DMS153 treated with DMSO at 0.1 percent for 48 hours (cell line): Measurements from ENCODE around the gene PAGE3.

Experiments
- DNase-seq: peaks from one replicate; lab custom pipeline; 2025; ENCODE audit not compliant: unreplicated experiment; lab: John Stamatoyannopoulos, UW

The PAGE3 gene, protein sequence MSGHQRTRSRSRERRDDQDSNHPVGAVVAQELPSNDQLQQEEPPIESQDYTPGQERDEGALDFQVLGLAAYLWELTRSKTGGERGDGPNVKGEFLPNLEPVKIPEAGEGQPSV

DNA sequence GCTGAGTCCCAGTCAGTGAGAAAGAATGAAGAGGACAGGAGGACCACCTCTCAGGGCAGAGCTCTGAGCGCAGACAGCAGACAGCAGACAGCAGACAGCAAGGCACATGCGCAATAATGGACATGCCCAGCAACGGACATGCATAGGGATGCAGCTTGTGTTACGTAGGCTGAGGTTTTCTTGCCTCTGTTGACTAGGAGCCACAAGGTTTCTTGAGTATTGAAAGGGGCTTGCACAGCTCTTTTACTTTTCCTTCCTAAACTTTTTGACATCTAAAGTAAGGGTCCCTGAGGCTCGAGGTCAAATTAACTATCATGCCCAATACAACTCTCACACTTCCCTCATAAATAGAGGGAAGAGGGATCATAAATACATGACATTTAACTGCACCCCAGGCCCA, at the start of gene PAGE3:
PAGE3 (minus strand) TSS at position 101 of the 400 bp plus-strand sequence. CDS start 1,013 bp downstream, outside the sequence.
- DNase-seq: no peak

DNA sequence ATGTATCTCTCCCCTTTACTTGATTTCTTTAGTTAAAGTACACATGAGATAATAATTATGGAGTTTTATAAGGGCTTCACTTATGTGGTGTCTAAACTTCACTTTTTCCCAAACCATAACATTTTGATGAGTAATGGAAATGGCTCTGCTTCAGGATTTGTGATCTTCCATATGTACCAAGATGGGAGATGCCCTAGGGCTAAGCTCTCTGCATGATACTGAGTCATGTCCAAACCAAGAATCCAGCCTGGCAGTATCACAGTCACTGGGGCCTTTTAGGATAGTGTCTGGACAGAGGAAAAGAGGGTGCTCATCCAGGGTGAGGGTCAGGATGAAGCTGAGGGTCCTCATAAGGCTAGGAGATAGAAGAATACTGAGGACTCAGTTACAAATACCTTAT, 47.9 kb upstream of the PAGE3 start:
- no peak for DNase-seq

DNA sequence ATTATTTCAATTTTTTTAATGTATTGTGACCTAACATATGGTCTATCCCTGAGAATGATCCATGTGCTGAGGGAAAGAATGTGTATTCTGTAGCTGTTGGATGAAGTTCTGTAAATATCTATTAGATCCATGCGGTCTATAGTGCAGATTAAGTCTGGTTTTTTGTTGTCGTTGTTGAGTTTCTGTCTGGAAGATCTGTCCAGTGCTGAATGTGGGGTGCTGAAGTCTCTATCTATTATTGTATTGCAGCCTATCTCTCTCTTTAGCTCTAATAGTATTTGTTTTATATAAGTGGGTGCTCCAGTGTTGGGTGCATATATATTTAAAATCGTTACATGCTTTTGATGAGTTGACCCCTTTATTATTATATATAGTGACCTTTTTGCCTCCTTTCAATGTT, 26.2 kb upstream of the PAGE3 start:
- DNase-seq: no peak

DNA sequence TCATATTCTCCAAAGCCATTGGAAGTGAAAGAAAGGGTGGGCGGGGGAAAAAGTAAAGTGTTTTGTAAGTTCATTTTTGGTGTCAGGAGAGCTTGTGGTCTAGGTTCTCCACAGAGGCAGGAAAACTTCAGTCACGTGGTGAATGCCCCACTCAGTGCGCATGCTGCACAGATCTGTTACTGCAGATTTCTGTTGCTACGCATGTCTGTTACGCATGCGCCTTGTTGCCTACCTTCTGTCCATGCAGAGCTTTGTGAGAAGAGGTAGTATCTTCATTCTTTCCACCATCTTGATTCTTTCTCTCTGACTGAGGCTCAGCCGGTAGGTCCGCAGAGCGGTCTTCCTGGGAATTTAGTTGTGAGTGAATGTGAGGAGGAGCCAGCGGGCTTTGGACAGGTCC, 15.1 kb upstream of the PAGE3 start:
- no peak for DNase-seq

DNA sequence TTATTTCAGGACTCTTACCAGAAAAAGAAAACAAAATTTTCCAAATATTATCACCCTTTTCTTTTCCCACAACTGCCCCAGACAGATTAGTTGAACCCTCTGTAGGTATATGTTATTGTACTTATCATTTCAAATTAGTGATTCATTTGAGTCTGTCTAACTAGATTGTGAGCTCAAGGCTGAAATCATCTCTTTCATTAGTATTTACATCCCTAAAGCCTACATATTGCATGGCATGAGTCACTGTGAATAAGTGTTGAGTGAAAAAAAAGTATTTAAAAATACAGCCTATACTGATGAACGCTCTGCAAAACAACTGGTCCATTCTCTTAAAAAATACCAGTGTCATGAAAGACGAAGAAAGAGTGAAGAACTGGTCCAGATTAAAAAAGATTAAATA, 3.9 kb downstream of the PAGE3 start:
- DNase-seq: no peak

DNA sequence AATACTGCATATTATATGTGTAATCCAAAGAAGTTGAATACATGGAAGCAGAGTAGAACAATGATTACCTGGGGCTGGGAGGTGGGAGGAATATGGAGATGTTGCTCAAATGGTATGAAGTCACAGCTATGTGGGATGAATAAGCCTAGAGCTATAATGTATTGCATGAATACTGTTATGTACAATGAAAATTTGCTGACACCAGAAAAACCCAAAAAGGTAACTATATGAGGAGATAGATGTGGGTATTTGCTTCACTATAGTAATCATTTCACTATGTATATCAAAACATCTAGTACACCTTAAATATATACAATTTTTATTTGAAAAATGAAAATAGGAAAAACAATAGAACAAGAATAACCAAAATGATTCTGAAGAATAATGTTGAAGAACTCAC, 11.2 kb downstream of the PAGE3 start:
- DNase-seq: no peak

DNA sequence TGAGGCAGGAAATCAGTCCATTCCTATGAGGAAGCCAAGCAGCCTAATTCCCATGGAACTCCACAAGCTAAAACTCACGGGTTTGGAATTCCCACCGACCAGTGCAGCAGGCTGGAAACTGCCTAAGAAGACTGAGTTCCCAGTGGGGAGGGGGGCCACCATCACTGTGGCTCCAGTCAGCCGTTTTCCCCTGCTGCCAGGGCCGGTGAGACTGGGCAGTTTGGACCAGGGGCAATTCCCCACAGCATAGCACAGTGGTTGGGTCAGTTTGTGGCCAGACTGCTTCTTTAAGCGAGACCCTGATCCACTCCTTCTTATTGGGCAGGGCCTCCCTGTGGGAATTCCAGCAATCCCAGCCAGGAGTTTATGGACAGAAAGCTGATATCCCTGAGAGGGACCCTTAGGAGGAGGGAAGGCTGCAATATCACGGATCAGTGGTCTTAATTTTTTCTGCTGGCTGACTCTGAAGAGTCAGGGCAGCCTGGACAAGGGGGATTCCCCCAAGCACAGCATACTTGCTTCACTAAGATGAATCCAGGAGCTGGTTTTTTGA, 23.9 kb downstream of the PAGE3 start:
- DNase-seq: no peak

DNA sequence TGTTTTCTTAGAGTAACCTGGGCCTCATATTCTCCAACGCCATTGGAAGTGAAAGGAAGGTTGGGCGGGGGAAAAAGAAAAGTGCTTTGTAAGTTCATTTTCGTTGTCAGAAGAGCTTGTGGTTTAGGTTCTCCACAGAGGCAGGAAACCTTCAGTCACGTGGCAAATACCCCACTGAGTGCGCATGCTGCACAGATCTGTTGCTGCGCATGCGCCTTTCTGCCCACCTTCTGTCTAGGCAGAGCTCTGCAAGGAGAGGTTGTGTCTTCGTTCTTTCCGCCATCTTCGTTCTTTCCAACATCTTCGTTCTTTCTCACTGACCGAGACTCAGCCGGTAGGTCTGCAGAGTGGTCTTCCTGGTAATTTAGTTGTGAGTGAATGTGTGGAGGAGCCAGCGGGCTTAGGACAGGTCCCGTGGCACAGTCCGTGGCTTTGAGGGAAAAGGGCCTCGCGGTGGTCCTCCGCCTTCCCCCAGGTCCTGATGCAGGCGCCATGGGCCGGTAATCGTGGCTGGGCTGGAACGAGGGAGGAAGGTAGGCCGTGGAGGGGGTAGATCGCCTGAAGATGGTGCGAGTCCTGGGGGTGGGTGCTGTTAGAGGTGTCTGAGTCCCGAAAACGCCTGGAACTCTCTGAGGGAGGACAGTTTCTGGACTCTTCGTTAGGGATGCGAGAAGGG, 44.5 kb downstream of the PAGE3 start, which contains the start of gene PAGE5:
PAGE5 (plus strand) TSS at position 228 of the 676 bp plus-strand sequence. CDS start 1,037 bp downstream, outside the sequence.
- DNase-seq: no peak

DNA sequence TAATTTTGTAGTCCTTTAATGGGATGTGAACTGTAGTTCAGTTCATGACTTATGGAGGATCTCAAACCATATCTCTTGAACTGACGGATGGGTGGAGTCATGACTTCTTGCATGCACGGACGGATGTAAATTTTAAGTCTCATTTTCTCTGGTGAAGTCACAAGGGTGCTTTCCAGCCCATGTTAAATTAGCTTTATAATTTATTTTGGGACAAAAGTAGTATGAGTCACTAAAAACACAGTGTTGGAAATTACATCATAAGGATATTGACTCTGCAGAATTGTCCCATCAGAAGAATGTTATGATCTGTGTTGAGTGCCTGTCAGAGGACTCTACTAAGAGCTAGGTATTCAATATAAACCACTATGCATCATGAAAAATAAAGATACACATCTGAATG, 51.3 kb downstream of the PAGE3 start:
- DNase-seq: no peak

DNA sequence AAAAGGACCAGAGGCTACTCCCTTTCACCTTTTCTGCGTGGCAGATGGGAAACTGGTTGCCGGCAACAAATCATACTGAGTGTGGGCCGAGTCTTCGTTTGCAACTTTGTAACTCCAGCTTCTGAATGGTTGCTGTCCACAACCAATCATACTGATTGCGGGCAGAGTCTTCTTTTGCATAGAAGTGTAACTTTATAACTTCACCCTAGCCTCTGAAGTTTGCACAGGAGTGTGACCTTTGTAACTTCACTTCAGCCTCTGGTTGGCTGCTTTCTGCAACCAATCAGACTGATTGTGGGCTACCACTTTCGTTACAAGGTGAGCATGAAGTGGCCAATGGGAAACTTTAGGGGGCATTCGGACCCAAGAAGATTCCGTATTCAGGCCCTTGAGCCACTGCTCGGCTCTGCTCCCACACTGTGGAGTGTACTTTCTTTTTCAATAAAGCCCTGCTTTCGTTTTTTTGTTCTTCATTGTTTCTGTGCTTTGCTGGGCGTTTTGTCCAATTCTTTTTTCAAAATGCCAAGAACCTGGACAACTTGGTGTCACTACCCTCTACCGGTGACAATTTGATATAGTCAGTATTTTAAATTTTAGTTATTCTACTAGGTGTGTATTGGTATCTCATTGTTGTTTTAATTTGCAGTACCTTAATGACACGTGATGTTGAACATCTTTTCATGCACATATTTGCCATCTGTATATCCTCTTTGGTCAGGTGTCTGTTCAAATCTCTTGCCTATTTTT, 53.6 kb downstream of the PAGE3 start:
- DNase-seq: no peak
